GF-D8 (cell line): Measurements from ENCODE around the gene SRC.
"Not testable (repeated sequence)": the region's sequence is repeated elsewhere in the genome, so short reads cannot be mapped to it uniquely, and the experiment has no call there.

Experiments
- DNase-seq: peaks from one replicate; lab custom pipeline; 2025; lab: John Stamatoyannopoulos, UW

SRC gene

GRCh38 chr20:37336369-37337207 lies 9.4 kb upstream of the SRC start:
- peak; percentile 76 for DNase-seq

GRCh38 chr20:37337208-37337991 lies 8.5 kb upstream of the SRC start:
- no peak for DNase-seq

DNA sequence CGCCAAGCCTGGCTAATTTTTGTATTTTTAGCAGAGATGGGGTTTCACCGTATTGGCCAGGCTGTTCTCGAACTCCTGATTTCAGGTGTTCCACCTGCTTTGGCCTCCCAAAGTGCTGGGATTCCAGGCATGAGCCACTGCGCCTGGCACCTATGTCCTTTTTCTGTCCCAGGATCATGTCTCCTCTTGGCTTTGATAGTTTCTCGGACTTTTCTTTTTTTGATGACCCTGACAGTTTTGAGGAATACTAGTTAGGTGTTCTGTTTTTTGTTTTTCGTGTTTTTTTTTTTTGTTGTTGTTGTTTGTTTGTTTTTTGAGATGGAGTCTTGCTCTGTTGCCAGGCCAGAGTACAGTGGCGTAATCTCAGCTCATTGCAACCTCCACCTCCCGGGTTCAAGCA lies 7.6 kb upstream of the SRC start:
- DNase-seq: not testable (repeated sequence)

DNA sequence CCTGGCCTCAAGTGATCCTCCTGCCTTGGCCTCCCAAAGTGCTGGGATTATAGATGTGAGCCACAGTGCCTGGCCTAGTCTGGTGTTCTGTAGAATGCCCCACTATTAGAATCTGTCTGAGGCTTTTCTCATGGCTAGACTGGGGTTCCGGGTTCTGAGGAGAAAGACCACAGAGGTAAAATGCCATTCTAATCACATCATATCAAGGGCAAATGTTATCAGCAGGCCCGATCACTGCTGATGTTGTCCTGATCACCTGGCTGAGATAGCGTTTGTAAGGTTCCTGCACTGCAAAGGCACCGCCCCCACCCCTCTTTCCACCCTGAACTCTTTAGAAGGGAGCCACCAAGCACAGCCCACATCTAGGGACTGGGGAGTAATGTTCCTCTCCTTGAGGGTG lies 6.7 kb upstream of the SRC start:
- no peak for DNase-seq

- DNase-seq: not testable (repeated sequence)
Measured at GRCh38 chr20:37339764-37340109, 6.2 kb upstream of the SRC start.

GRCh38 chr20:37340998-37341397 lies 4.9 kb upstream of the SRC start:
- DNase-seq: no peak

DNA sequence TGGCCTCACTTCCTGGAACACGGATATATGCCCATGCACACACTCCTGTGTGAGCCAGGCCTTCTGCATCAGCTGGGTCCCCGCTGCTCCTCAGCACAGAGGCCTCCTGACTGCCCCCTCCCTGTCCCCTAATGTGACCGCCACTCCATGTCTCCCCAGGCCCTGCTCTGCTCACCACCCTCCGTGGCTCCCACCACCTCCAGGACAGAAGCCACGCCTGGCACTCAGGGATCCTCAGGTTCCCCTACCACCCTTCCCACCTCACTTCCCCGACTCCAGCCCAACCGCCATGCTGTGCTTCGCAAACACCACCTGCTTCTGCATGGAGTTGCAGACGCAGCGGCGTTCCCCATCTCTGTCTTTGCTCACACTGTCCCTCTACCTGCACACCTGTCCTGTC lies 4.3 kb upstream of the SRC start:
- DNase-seq: no peak

- DNase-seq: no peak
Measured at GRCh38 chr20:37342231-37343177, 3.4 kb upstream of the SRC start.

DNA sequence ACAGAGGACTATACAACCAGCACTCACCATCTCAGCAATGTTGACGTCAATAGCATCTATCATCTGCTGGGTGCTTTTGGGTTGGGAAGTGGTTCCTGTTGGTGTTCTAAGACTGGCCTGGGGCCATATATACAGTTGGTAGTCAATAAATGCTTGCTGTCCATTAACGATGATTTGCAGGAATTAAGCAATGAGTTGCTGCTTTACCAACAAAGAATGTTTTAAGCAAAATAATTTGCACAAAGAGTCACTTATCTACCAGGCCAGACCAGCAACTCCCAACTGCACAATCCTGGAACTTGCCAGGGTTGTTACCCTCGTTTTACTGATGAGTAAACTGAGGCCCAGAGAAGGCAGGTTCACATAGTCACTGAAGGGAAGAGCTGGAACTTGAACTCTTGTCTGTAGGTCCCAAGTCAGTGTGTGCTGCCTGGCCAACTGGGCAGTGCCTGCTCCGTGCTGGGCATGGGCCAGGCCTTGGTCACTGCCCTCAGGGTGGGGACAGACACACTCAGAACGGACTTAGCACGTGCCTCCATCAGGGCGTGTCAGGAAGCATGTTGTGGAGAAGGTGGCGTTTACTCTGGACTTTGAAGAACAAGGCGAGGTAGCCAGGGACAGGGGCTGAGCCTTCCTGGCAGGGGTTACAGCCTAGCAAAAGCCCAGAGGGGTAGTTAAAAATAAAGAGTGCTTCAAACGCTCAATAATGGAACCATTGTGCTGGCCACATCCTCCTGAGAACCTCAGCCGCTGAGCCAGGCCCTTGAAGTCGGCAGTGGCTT lies 2.5 kb upstream of the SRC start:
- DNase-seq: no peak

GRCh38 chr20:37343994-37344355 lies 2.0 kb upstream of the SRC start:
- no peak for DNase-seq

- DNase-seq: no peak
Measured at GRCh38 chr20:37344506-37345338, 1.2 kb upstream of the SRC start.

DNA sequence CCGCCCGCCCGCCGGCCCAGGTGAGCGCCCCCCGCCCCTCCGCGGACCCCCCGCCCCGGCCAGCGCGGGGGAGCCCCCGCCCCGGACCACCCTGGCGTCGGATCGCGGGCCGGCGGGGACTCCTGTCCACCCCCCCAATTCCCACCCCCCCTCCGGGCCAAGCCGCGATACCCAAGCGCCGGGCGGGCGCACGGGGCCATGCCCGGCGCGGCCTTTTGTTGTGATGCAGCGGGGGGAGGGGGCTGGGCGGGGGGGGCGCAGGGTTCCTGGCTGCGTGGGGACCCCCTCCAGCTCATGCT lies 245 bp downstream of the SRC start:
- no peak for DNase-seq

- DNase-seq: no peak
Measured at GRCh38 chr20:37346535-37347346, 801 bp downstream of the SRC start.

DNA sequence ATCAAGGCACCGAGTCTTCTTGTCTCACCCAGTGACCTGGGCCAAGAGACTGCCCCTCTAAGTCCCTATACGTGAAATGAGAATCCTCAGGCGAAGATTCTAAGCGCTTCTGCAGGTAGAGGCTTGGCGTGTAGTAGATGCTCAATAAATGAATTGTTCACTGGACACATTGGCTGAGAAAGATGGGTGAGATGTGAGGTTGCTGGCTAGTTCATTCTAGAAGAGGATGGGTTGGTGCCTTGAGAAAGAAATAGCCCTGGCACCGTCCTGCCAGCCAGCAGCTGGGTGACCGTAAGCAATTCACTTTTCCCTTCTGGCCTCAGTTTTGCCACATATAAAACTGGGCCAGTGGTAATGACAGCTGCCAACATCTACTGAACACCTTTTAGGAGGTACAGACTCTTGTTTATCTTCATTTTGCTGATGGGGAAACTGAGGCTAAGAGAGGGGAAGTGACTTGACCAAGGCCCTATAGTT lies 1.4 kb downstream of the SRC start:
- no peak for DNase-seq

GRCh38 chr20:37347891-37348791 lies 2.2 kb downstream of the SRC start:
- no peak for DNase-seq

DNA sequence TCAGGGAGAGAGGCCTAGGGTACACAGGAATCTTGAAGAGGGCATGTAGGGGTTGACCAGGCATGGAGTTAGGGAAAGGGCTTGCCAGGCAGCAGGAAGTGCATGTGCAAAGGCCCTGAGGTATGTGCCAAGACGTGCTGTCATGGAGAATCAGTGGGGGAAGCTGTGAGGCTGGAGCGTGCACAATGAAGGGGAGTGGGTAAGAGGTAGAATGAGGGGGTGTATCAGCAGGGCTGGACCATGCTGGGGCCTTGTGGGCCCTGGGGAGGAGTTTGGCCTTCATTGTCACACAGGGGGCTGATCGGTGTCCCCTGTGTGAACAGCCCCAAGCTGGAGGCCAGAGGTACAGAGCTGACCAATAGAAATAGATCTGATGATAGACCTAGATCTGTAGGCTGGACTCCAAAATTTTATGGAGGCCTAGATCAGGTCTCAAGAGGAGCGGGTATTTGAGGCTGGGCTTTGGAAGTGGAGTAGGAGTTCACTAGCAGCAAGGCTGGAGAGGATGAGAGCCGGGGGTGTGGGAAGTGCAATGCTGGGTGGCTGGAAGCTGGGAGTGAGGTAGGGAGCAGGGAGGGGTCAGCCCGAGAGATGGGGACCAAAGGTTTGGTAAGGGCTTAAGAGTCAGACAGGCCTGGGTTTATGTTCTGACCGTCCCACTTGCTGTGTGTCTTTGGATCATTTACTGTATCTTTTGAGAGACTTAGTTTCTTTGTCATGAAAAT lies 3.0 kb downstream of the SRC start:
- no peak for DNase-seq

DNA sequence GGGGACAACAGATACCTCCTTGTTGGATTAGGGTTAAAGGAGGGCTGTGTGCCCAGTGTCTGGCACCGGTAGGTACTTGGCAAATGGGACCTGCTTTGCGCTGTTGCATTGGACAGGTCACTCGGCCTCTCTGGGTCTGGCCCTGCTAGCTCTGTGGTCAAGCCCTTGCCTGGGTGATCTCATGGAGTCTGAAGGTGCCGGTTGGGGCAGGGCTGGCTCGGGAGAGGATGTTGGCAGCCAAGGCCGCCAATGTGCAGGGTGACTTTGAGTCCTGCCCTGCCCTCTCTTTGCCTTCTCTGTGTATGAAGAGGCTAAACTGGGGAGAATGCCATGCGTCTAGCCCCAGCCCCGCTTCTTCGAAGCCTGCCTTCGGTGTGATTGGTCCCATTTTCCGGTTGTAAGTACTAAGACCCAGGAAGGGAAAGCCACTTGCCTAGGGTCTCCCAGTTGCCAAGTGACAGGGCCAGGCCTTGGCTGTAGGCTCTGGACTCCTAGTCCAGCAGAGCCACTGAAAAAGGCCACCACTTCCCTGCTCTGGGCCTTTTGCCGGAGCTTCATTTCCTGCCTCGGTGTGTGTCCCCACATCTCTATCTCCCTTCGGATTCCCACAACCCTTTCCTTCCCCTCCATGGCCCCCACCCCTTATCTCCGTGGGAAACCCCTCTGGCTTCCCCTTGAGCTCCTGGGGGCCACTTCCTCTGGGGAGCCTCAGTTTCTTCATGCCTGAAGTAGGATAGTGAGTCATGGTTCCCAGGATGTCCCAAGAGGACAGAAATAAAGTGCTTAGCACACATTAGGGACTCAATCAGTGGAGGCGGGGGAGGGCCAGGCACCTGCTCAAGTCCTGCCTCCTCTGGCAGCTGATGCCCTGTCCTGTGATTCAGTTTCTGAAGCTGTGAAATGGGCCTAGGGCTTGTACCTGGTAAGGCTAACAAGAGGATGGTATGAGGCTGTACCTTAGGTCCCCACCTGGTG lies 3.9 kb downstream of the SRC start:
- no peak for DNase-seq
